Activated naive CD8-positive, alpha-beta T cell treated with anti-CD3 and anti-CD28 coated beads, Interleukin-2, amount 50 U/mL, for 24 hours (primary cell): ENCODE results near the gene GNA15.
"Not testable (repeated sequence)": the region's sequence is repeated elsewhere in the genome, so short reads cannot be mapped to it uniquely, and the experiment has no call there.

Source experiments
- ATAC-seq: fragments of 150-1000 bp; cut with Tn5 transposase; one replicate; pipeline ENCODE4 v1.10.0; 2021
- DNase-seq: peaks from one replicate; pipeline ENCODE4 v3.0.0; 2021
- H3K27ac Mint-ChIP-seq: one replicate; pipeline ENCODE4 v1.8.0; 2021; ENCODE audit warnings: mild to moderate bottlenecking, mixed read lengths
- H3K27me3 Mint-ChIP-seq: one replicate; pipeline ENCODE4 v1.8.0; 2021; ENCODE audit warnings: mixed read lengths
- H3K36me3 Mint-ChIP-seq: one replicate; pipeline ENCODE4 v1.8.0; 2021; ENCODE audit warnings: low read depth, mixed read lengths
- H3K4me1 Mint-ChIP-seq: one replicate; pipeline ENCODE4 v1.8.0; 2021; ENCODE audit warnings: mixed read lengths
- H3K4me3 Mint-ChIP-seq: one replicate; pipeline ENCODE4 v1.8.0; 2021; ENCODE audit warnings: mild to moderate bottlenecking, moderate library complexity, mixed read lengths
- H3K9me3 Mint-ChIP-seq: one replicate; pipeline ENCODE4 v1.8.0; 2021; ENCODE audit warnings: mixed read lengths

The GNA15 gene

GRCh38 chr19:3145909-3146676 lies 10.3 kb downstream of the GNA15 start:
- ATAC-seq (no peak), DNase-seq (no peak)
- Mint-ChIP-seq H3K4me1 (peaks cover 26% of the 10 kb centered on the region), H3K4me3 (no peak overlapping the region), H3K27me3 (peaks cover 3% of the 10 kb centered on the region), H3K9me3 (no peaks in the 10 kb centered on the region), H3K36me3 (no peaks in the 10 kb centered on the region), H3K27ac (no peak overlapping the region)

GRCh38 chr19:3146677-3147100 lies 10.9 kb downstream of the GNA15 start:
- H3K27ac Mint-ChIP-seq, result no peak overlapping the region

GRCh38 chr19:3148503-3148902 lies 12.7 kb downstream of the GNA15 start:
- H3K4me3 Mint-ChIP-seq, result no peak overlapping the region
- no peaks in the 10 kb centered on the region for H3K9me3 Mint-ChIP-seq
- ATAC-seq (no peak), DNase-seq (no peak)
- no peak overlapping the region for H3K27ac Mint-ChIP-seq
- no peaks in the 10 kb centered on the region for H3K27me3 Mint-ChIP-seq
- H3K36me3 Mint-ChIP-seq, result no peaks in the 10 kb centered on the region
- peaks cover 8% of the 10 kb centered on the region for H3K4me1 Mint-ChIP-seq

More at GRCh38 chr19:3146677-3147100, 10.9 kb downstream of the GNA15 start:
- ATAC-seq, result peak; percentile 48
- Mint-ChIP-seq H3K36me3 (no peaks in the 10 kb centered on the region), H3K4me3 (no peak overlapping the region), H3K27me3 (peaks cover 3% of the 10 kb centered on the region), H3K9me3 (no peaks in the 10 kb centered on the region), H3K4me1 (peaks cover 21% of the 10 kb centered on the region)
- peak; percentile 79 for DNase-seq

DNA sequence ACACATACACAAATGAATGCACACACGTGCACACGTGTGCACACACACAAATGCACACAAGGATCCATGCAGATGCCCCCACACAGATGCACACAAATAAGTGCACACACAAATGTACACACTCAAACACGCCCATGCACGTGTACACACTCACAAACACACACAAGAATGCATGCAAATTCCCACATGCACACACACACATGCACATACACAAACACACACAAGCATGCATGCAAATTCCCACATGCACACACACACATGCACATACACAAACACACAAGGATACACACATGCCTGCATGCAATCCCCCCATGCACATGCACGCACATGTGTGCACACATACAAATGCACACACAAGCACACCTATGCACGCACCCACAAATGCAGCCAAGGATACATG lies 13.3 kb downstream of the GNA15 start:
- DNase-seq (no peak), ATAC-seq (no peak)
- H3K27me3 Mint-ChIP-seq, result no peaks in the 10 kb centered on the region
- no peak overlapping the region for H3K4me3 Mint-ChIP-seq
- H3K9me3 Mint-ChIP-seq, result no peaks in the 10 kb centered on the region
- H3K4me1 Mint-ChIP-seq, result peaks cover 8% of the 10 kb centered on the region
- no peak overlapping the region for H3K27ac Mint-ChIP-seq
- no peaks in the 10 kb centered on the region for H3K36me3 Mint-ChIP-seq

- no peaks in the 10 kb centered on the region for H3K9me3 Mint-ChIP-seq
- H3K4me1 Mint-ChIP-seq, result peaks cover 8% of the 10 kb centered on the region
- DNase-seq, result no peak
- peaks cover under 1% of the 10 kb centered on the region for H3K36me3 Mint-ChIP-seq
- no peak for ATAC-seq
- no peak overlapping the region for H3K4me3 Mint-ChIP-seq
- H3K27me3 Mint-ChIP-seq, result no peaks in the 10 kb centered on the region
- no peak overlapping the region for H3K27ac Mint-ChIP-seq
These were observed 14.0 kb downstream of the GNA15 start for GRCh38 chr19:3149526-3150505.

- Mint-ChIP-seq H3K27me3 (no peaks in the 10 kb centered on the region), H3K4me1 (peaks cover 5% of the 10 kb centered on the region), H3K36me3 (peaks cover 2% of the 10 kb centered on the region), H3K9me3 (no peaks in the 10 kb centered on the region), H3K27ac (no peak overlapping the region), H3K4me3 (no peak overlapping the region)
- DNase-seq, result no peak
- no peak for ATAC-seq
These were observed 15.0 kb downstream of the GNA15 start for GRCh38 chr19:3150739-3151329.

GRCh38 chr19:3151563-3152418 lies 16.0 kb downstream of the GNA15 start:
- Mint-ChIP-seq H3K9me3 (no peaks in the 10 kb centered on the region), H3K36me3 (peaks cover 2% of the 10 kb centered on the region), H3K4me3 (no peak overlapping the region), H3K27ac (no peak overlapping the region), H3K27me3 (no peaks in the 10 kb centered on the region), H3K4me1 (peaks cover 2% of the 10 kb centered on the region)
- no peak for ATAC-seq
- DNase-seq, result no peak

GRCh38 chr19:3152419-3152780 lies 16.6 kb downstream of the GNA15 start:
- H3K4me3 Mint-ChIP-seq, result no peak overlapping the region
- no peaks in the 10 kb centered on the region for H3K9me3 Mint-ChIP-seq
- H3K4me1 Mint-ChIP-seq, result no peaks in the 10 kb centered on the region
- H3K36me3 Mint-ChIP-seq, result peaks cover 2% of the 10 kb centered on the region
- DNase-seq (no peak), ATAC-seq (no peak)
- H3K27me3 Mint-ChIP-seq, result no peaks in the 10 kb centered on the region
- no peak overlapping the region for H3K27ac Mint-ChIP-seq

- no peaks in the 10 kb centered on the region for H3K4me1 Mint-ChIP-seq
- ATAC-seq (no peak), DNase-seq (no peak)
- H3K9me3 Mint-ChIP-seq, result no peaks in the 10 kb centered on the region
- H3K4me3 Mint-ChIP-seq, result no peak overlapping the region
- H3K27ac Mint-ChIP-seq, result no peak overlapping the region
- H3K27me3 Mint-ChIP-seq, result no peaks in the 10 kb centered on the region
- H3K36me3 Mint-ChIP-seq, result peaks cover 7% of the 10 kb centered on the region
These were observed 17.7 kb downstream of the GNA15 start for GRCh38 chr19:3153286-3154230.

GRCh38 chr19:3154447-3154846 lies 18.6 kb downstream of the GNA15 start:
- not testable (repeated sequence) for H3K36me3 Mint-ChIP-seq, H3K4me3 Mint-ChIP-seq, H3K4me1 Mint-ChIP-seq, DNase-seq, H3K9me3 Mint-ChIP-seq, H3K27me3 Mint-ChIP-seq, ATAC-seq
- peak overlapping the region; percentile 86 for H3K27ac Mint-ChIP-seq

- DNase-seq (peak; percentile 84), ATAC-seq (peak; percentile 97)
- peaks cover under 1% of the 10 kb centered on the region for H3K9me3 Mint-ChIP-seq
- no peak overlapping the region for H3K4me3 Mint-ChIP-seq
- no peaks in the 10 kb centered on the region for H3K27me3 Mint-ChIP-seq
- peaks cover under 1% of the 10 kb centered on the region for H3K4me1 Mint-ChIP-seq
- H3K27ac Mint-ChIP-seq, result peak overlapping the region; percentile 86
- H3K36me3 Mint-ChIP-seq, result peaks cover 13% of the 10 kb centered on the region
These were observed 19.3 kb downstream of the GNA15 start for GRCh38 chr19:3154957-3155736.

DNA sequence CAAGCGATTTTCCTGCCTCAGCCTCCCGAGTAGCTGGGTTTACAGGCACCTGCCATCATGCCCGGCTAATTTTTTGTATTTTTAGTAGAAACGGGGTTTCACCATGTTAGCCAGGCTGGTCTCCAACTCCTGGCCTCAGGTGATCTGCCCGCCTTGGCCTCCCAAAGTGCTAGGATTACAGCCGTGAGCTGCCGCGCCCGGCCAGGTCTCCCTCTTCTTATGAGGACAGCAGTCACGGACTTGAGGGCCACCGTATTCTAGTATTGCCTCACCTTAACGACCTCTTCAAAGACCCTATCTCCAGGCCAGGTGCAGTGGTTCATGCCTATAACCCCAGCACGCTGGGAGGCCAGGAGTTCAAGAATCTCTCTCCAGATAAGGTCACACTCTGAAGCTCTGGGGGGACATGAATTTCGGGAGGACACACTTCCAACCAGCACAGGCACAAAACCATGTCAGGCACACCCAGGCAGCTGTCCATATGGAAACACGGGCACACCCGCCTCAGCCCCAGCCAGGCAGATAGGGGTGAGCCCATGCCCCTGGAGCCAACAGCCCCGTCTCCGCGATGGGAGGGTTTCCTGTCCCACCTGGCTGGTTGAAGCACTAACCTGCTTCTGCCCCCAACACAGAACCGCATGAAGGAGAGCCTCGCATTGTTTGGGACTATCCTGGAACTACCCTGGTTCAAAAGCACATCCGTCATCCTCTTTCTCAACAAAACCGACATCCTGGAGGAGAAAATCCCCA lies 21.4 kb downstream of the GNA15 start:
- Mint-ChIP-seq H3K4me1 (peaks cover 9% of the 10 kb centered on the region), H3K27ac (no peak overlapping the region), H3K36me3 (peaks cover 17% of the 10 kb centered on the region), H3K4me3 (no peak overlapping the region), H3K27me3 (no peaks in the 10 kb centered on the region), H3K9me3 (peaks cover 4% of the 10 kb centered on the region)
- DNase-seq (no peak), ATAC-seq (no peak)
